KG1 (cell line): Measurements from ENCODE around the gene DIP2C.
"Not testable (repeated sequence)": the region's sequence is repeated elsewhere in the genome, so short reads cannot be mapped to it uniquely, and the experiment has no call there.

Experiments
- DNase-seq: peaks from one replicate; lab custom pipeline; 2025; lab: John Stamatoyannopoulos, UW

The DIP2C gene

DNA sequence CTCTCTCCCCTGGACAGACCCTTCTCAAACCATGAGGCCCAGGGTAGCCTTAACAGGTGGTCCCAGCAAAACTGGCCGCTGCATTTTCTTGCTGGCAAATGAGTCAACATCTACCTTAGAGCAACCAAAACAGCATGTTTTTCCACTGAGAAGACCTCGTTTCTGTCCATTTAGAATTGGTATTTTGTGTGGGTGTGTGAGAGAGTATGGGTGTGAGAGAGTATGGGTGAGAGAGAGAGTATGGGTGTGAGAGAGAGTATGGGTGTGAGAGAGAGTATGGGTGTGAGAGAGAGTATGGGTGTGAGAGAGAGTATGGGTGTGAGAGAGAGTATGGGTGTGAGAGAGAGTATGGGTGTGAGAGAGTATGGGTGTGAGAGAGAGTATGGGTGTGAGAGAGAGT is 157.1 kb downstream of the DIP2C start:
- not testable (repeated sequence) for DNase-seq

DNA sequence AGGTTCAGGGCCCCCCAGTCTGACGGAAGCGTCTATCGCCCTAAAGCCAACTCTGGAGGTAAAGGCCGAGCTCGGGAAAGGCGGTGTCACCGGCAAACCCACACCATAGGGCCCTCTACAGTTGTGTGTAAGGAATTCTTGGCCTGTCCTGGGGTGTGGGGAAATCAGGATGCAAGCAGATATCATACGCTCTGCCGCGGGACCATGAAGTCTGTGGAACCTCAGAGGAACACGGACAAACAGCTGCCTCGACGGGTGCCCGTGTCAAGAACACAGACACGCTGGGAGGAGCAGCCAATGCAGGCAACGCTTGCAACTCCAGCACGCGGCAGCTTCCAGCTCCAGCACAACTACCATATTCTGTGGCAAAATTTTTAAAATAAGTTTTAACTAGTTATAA is 157.9 kb downstream of the DIP2C start:
- no peak for DNase-seq

DNA sequence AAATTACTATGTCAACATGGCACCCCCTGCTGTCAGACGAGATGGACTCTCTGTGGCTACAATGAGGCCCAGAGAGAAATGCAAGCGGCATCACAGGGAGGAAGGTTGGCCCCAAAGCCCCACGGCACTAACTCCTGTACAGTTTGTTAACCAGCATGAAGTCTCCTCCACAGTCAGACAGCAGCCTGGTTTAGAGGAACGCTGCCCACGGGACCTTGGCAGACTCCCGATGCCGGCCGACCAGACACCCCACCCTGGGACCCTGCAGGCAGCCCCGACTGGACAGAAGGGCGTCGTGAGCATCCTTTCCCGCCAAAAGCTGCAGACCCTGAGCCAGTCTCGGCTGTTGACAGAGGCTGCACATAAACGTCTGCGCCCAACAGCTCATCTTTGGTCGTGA is 158.8 kb downstream of the DIP2C start:
- DNase-seq: no peak

DNA sequence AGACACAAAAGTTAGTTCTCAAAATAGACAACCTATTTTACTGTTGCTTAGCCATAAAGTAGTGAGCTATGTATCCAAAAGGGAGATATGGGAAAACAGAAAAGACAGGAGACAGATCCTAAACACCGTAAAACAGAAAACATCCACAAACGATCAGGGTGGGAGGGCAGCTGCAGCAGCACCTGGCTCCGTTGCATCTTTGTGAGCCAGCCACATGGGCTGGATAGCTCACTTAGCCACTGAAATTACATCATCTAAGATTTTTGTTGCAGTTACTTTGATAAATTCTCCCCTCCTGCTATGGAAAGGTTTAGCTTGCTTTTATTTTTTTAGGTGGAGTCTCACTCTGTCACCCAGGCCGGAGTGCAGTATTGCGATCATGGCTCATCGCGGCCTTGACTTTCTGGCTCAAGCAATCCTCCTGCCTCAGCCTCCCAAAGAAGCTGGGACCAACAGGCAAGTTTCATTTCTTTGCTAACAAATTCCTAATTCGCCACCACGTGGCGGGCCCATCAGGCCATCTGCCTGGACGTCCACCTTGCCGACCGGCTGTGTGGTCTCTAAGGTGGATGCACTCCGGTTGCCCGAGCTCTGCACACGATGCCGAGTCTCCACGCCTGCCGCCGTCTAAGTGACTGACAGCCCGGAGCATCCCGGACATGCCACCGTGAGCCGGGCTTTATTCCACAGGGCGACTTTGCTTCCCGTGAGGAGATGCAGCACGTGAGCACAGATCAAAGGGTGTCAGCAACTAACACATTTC is 159.8 kb downstream of the DIP2C start:
- DNase-seq: no peak

DNA sequence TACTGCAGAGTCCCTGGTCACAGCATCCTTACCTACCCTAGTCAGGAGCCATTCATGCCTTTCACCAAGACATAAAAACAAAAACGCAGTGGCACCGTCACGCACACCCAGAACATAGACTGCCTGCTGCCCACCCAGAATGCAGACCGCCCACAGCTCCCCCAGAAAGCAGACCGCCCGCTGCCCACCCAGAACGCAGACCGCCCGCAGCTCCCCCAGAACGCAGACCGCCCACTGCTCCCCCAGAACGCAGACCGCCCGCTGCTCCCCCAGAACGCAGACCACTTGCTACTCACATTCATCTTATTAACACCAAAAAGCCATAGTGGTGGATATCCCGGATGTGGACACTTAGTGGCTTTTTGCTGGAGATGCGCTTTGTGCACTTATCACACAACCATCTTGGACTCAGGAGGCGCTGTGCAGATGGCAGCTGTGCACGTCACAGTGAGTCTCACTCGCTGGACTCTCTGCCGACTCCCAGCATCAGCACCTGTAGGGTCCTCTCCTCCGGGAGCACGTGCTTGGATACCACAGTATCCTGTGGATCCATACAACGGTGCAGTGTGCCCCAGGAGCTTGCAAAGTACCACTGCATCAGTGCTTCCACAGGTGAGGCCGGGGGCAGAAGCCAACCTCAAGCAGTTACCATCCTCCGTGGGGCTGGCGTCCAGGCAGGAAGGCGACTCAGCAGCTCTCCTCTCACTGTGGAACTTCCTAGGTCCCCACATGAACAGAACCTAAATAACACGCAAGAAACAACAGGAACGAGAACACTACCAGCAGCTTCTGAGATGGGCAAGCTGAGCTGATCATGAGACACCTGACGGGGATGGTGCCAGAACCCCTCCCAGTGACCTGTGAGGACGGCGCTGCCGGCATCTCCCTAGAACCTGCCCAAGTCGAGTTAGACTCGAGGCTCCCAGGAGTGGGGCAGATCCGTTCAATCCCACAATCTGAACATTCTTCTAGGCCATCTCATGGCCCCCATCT is 161.0 kb downstream of the DIP2C start:
- DNase-seq: no peak

DNA sequence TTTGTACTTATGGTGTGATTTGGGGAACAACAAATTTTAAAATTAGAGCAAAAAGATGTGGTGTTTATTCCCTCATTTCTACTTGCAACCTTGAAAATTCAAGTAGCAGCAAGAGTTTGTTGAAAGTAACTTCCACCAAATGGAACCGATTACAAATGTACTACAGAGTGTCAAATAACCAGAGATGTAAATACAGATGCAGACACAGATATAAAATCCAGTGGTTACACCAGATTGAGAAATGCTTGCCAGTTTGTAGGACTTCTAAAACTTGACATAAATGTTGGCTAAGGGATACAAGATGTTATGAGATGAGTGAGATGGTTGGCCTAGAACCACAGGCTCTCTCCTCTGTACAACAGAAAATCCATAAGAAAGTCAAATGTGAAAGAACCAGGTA is 162.1 kb downstream of the DIP2C start:
- no peak for DNase-seq

DNA sequence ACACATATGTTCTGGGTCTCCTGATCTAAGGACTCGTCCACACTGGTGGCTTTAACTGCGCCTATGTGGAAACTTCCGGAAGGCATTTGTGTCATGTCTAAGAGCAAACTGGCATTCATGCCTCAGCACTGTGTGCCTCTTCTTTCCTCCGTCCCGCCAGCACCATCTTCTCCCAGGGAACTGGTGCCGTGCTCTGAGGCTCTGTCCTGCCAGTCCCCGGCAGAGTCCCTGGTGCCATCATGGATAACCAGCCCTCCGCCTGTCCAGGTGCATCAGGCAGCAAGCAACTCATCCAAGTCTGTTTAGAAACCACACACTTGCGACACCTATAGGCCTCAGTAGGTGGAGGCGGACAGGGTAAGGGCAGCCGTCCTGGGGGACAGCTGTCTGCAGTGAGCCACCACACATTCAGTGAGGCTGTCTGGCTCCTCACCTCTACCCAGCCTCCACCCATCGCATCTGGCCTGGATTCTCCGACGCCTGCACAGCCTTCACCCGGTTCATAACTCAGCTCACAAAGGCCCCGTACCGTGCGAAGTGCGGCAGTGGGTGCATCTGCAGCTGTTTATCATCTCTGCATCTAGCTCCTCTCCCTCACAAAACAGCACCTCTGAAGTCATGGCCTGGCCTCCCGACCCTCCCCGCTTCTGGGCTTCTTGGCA is 162.7 kb downstream of the DIP2C start:
- no peak for DNase-seq

DNA sequence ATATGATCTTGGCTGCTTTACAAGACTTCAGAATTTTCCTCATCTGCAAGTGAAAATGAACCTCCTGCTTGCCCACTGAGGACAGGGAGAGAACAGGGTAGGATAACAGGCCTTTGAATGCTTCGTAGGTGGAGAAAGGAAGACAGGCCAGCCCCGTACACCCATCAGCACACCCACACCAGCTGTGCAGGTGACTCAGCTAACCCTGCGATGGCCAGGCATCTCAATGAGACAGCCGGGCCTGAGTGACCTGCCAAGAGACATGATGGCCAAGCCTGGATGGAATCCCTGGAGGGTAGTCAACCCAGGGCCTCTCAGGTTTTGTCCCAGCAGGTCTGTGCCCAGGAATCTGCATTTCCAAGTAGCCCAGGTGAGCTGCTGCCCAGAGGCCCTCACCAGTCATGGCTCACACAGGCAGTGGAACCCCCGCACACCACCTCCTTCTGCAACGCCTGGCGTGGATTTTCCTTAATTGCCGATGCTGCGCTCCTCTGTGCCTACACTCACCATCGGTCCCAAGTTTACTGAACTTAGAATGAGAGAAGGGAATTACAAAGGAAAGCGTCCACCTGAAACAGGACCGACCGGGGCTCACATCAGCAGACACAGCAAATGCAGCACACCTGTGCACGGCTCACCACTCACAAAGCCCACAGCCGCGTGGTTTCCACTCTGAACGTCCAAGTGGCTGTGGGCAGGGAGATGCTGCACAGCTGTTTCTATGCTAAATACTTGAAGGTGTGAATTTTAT is 163.7 kb downstream of the DIP2C start:
- DNase-seq: no peak

DNA sequence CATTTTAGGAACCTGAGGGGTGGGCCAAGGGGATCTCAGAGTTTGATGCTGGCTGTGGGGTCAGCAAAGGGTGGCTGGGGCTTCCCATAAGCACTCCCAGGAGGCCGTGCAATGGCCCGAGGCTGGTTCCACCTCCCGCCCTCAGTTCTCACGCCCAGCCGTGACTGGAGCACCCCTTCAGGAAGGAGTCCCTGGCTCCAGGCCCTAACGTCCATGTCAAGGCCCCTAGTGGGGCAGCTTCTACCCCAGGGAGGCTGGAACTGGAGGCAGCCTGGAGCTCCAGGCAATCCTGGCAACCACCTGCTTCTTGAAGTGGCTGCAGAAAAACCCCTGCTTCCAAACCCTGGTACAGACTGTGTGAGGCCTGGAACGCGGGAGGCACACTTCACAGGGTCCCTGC is 165.5 kb downstream of the DIP2C start:
- no peak for DNase-seq

DNA sequence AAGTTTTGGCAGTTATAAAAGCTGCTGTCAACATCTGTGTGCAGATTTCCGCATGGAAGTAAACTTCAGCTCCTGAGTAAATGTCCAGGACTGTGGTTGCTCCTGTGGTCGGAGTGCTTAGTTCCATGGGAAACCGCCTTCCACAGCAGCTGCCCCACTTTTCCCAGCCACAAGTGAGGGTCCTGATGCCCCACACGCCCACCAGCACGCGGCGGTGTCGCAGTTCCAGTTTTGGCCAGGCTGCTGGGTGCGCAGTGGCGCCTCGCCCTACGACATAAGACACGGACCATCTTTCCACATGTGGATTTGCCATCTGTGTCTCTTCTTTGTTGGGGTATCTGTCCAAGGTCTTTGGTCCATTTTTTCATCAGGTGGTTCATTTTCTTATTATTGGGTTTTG is 167.1 kb downstream of the DIP2C start:
- DNase-seq: no peak

DNA sequence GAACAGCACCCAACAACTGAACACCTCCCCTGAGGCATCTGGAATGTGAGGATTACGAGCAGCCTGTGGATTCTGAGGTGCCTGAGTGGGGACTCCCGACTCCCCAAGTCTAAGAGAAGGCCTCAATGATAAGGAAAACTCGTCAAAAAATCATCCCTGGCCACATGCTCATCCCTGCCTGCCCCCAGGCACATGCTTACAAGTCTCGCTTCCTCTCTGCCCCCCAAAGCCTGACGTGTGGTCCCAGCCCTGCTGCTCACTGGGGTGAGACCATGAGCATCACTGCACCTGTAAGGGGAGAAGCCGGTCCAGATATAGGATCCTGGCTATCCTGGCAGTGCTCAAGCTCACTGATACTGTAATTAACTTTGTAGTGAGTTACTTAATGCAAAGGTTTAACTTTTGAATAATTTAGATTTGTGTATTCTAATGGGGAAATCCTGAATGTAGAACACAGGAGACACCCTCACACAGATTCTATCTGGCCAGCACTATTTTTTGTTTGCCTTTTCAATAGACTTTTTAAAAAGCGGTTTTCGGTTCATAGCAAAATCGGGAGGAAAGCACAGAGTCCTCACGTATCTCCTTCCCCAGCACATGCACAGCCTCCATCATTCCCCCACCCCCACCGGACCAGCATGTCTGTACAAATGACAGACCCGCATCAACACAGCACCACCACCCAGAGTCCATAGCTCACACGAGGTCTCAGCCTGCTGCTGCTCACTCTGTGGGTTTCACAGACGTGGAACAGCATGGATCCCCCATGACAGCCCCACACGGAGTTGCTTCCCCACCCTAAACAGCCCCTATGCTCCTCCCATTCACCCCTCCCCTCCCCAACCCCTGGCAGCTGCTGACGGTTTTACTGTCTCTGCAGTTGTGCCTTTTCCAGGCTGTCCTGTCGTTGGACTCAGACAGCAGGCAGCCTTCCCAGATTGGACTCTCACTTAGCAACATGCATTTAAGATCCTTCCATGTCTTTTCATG is 167.9 kb downstream of the DIP2C start:
- no peak for DNase-seq

DNA sequence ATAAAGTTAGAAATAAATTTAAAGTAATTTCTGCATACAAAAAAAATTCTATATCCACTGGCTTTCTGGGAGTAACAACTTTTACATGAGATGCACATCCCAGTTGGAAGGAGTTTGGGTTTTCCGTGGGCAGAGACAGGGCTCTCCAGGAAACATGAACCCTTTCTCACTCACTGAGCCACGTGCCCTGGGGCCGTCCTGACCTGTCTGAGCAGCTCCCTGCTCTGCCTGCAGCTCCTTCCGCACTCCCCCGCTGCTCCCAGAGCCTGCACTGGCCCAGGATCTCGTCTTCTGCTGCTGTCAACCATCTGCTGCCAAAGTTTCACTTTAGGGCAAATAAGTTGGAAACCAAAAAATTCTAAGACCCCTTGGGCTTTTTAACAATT is 169.1 kb downstream of the DIP2C start:
- DNase-seq: no peak

DNA sequence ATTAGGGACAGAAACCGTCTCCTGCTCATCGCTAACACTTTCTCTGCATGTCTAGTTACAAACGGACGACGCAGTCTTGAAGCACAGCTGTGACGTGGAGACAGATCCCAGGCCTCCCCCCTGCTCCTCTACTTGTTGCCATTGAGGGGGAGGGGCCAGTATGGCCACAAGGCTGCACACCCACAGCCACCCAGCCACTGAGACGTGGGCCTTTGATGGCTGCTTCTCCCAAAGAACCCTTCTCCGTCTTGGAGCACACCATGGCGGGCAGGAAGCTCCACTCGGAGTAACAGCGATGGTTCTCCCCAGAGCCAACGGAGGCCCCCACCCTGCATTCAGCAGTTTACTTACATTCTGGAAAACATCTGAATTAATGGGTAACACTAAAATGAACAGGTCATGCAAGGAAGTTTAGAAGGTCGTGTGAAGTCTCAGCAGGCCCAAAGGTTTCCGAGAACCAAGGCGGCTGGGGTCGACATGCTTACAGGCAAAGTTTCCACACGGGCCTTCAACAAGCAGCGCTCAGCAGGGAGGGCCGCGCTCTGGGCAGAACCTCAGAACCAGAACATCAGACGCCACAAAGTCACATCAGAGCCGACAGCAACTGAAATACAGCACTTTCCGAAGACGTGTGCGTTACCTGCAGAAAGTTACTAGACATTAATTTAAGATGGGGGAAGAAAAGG is 169.6 kb downstream of the DIP2C start:
- DNase-seq: no peak

DNA sequence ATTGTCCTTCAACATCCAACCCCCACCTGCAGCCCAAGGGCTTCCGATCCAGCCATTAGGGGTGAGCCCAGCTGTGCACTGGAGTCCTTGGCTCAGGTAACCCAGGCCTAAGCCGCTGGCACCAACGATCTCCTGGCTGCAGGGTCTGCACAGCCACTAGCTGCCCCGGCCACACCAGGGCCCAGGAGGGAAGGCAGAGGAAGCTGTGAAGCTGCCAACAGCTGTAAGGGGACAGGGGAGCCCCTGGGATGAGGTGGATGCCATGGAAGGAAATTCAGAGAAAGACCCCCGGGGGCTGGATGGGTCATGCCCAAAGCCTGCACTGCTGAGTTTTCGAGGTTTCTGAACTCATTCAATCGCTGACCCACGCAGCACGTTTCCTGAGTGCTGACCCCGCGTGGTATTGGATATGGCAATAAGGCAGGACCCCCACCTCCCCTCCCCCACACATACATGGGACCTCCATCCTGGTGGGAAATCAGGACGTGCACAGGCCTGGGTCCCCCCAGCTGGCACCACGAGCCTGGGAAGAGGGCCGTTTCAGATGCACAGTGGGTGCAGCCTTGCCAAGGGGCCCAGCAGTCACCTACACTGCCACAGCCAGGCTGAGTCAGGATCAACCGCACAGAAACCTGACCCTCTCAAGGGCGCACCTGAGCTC is 170.3 kb downstream of the DIP2C start:
- no peak for DNase-seq

DNA sequence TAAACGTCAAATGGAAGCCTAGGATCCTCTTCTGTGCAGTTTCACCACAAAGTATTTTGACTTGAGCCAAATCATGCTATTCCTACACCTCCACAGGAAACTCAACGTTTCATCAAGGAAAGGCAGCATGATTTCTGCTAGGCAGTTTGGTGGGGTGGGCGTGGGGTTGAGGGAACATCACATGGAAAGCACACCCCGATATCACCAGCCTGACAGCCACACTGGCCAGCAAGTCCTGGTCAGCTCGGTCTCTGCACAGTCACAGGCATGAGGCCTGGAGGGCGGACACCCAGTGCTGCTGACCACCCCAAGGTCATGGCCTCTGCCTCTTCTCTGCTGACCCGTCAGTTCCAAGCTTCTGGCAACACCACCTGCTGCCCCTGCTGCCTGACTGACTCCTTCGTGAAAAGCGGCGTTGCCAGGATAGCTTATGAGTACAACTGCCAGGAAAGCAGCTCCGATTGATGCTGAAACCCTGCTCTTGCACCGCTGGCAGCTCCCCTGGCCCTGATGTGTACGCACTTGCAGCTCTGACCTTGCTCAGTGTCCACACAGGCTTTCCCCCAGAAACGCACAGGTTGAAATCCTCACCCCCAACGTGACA is 171.5 kb downstream of the DIP2C start:
- no peak for DNase-seq

DNA sequence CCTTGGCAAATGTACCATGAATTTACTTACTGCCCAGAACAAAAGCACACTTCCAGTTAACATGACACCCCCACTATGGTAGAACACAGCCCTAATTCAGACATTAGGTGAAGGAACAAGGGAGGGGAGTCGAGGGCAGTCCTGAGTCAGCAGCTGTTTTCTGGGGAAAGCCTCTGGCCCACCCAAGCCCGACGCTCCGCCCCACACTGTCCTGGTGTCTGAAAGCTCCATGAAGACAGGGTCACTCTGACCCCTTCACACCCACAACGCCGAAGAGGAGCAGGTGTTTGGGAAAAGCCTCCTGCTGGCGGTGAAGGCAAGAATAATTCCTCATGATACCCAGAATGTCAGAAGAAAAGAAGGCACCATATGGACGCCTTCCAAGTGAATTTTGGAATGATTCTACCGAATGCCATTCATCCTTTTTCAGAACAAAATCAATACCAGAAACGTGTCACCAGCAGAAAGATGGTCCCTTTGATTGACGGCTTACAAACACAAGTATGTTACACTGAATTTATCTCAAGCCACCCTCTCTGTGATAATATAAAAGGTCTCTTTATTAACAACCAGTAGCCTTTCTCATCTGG is 172.1 kb downstream of the DIP2C start:
- DNase-seq: no peak

DNA sequence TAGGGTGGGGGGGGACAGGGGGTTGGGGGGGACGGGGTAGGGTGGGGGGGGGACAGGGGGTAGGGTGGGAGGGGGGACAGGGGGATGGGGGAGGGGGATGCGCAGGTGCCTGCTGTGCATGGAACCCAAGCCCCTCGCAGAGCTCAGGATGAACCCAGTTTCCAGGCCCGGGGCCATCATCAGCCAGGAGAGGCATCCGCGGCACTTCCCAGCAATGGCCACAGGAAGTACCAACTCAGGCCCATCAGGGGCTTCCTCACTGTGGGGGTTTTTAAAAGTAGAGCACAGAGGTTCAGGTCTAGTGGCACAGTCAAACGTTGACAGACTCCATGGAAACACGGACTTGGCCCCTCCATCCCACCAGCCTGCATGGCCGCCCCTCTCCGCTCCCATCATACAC is 172.7 kb downstream of the DIP2C start:
- DNase-seq: no peak

DNA sequence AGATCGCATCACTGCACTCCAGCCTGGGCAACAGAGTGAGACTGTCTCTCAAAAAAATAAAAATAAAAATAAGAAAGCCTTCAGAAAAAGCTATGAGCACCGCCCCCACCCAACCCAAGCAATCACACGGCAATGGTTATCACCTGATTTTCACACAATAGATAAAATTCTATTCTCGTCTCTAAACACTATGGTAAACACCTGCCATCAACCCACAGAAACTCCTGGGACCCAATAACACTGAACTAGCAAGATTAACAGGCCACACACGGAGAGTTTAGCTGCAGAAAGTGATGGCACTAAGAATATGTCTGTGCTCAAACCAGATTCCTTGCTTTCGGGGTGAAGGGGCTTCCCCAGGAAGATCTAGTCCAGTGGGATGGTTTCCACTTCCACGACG is 173.8 kb downstream of the DIP2C start:
- no peak for DNase-seq
